22Rv1 (cell line): ENCODE results near the gene ZFAND4.
"Not testable (repeated sequence)": the region's sequence is repeated elsewhere in the genome, so short reads cannot be mapped to it uniquely, and the experiment has no call there.

Experiments
- H3K27ac ChIP-seq: fragments of 450-650 bp; 2 replicates; pipeline ENCODE4 v1.5.1; 2017
- CTCF ChIP-seq: fragments of 450-650 bp; IDR thresholded peaks from 2 replicates; pipeline ENCODE4 v1.5.1; 2017; ENCODE audit warnings: mild to moderate bottlenecking
- ZFX ChIP-seq: fragments of 450-650 bp; IDR thresholded peaks from 2 replicates; pipeline ENCODE4 v1.6.1; 2017; ENCODE audit warnings: antibody characterized with exemption, borderline replicate concordance

Gene ZFAND4

GRCh38 chr10:45672181-45673073, at the start of gene ZFAND4:
Gene ZFAND4, minus strand, starts transcription at chr10:45672772. Its CDS starts 9,047 bp downstream, at chr10:45663725.
- peak within 1 kb of the TSS; percentile 95 for H3K27ac ChIP-seq
- TF ChIP-seq ZFX (no peak), CTCF (peak; percentile 84)

GRCh38 chr10:45721503-45721902, 48.9 kb upstream of the ZFAND4 start:
- H3K27ac ChIP-seq: not testable (repeated sequence)

- H3K27ac ChIP-seq: not testable (repeated sequence)
Measured at GRCh38 chr10:45717642-45718041, 45.1 kb upstream of the ZFAND4 start.

GRCh38 chr10:45717053-45717452, 44.5 kb upstream of the ZFAND4 start:
- not testable (repeated sequence) for H3K27ac ChIP-seq

GRCh38 chr10:45711223-45711622, 38.7 kb upstream of the ZFAND4 start:
- not testable (repeated sequence) for H3K27ac ChIP-seq

- H3K27ac ChIP-seq: not testable (repeated sequence)
Measured at GRCh38 chr10:45710200-45710796, 37.7 kb upstream of the ZFAND4 start.

- not testable (repeated sequence) for H3K27ac ChIP-seq
Measured at GRCh38 chr10:45678467-45678866, 5.9 kb upstream of the ZFAND4 start.

GRCh38 chr10:45675388-45675787, 2.8 kb upstream of the ZFAND4 start:
- H3K27ac ChIP-seq: no peak overlapping the region
- TF ChIP-seq ZFX: no peak

- TF ChIP-seq CTCF: no peak
- TF ChIP-seq ZFX: no peak
- H3K27ac ChIP-seq: peak overlapping the region; percentile 95
Measured at GRCh38 chr10:45673074-45673648, 589 bp upstream of the ZFAND4 start.

- H3K27ac ChIP-seq: peak overlapping the region; percentile 95
Measured at GRCh38 chr10:45671300-45671699, 1.3 kb downstream of the ZFAND4 start.

GRCh38 chr10:45669897-45670296, 2.7 kb downstream of the ZFAND4 start:
- H3K27ac ChIP-seq: not testable (repeated sequence)

- TF ChIP-seq CTCF: no peak
- no peak overlapping the region for H3K27ac ChIP-seq
Measured at GRCh38 chr10:45660876-45661411, 11.6 kb downstream of the ZFAND4 start.
